IMR-90 (cell line): ENCODE data around the gene DNMT3A. TPM values are rescaled to one million over a fixed set of nuclear protein-coding genes. Genes with fewer than 3 reads are reported as not detected.
A peak's percentile ranks its signal among the peaks of the same experiment; 100 is the strongest.

Source experiments
- ATAC-seq: fragments of 200-7000 bp; cut with Tn5 transposase; 2 replicates; pipeline ENCODE4 v1.9.1; 2020; ENCODE audit warnings: low read depth, mild to moderate bottlenecking, moderate library complexity
- BruUV-seq: library from RNA; stranded (reverse); fragments of 400-500 nt; replicated peaks from 2 replicates; lab custom pipeline; 2021; lab: Mats Ljungman, UMichigan
- CTCF ChIA-PET: fragments of 300-600 bp; formaldehyde crosslinking; extraction: SDS; loops from one replicate; lab custom pipeline; 2021; ENCODE audit warnings: antibody characterized with exemption; lab: Yijun Ruan, JAX
- POLR2A ChIA-PET: fragments of 300-600 bp; sonication (Branson Sonifier 250); formaldehyde crosslinking; loops from one replicate; lab custom pipeline; 2022; ENCODE audit warnings: antibody characterized with exemption; ENCODE audit not compliant: unreplicated experiment; lab: Charles Lee
- DNase-seq: peaks from one replicate; pipeline ENCODE4 v3.0.0; 2013
- H2AFZ ChIP-seq: replicated peaks from 2 replicates; pipeline ENCODE3; 2013; ENCODE audit warnings: low read length, mild to moderate bottlenecking; ENCODE audit not compliant: poor library complexity
- H2AK5ac ChIP-seq: 2 replicates; pipeline ENCODE4 v1.6.1; 2013; ENCODE audit warnings: low read depth, low read length, inconsistent platforms
- H2AK9ac ChIP-seq: replicated peaks from 2 replicates; pipeline ENCODE3; 2013; ENCODE audit warnings: mild to moderate bottlenecking, low read depth, low read length, moderate library complexity; ENCODE audit not compliant: poor library complexity
- H2BK120ac ChIP-seq: 2 replicates; pipeline ENCODE4 v1.6.1; 2013; ENCODE audit warnings: low read depth, low read length, inconsistent platforms
- H2BK15ac ChIP-seq: 3 replicates; pipeline ENCODE4 v1.6.1; 2013; ENCODE audit warnings: low read depth, low read length, inconsistent platforms
- H2BK20ac ChIP-seq: 2 replicates; pipeline ENCODE4 v1.6.1; 2013; ENCODE audit warnings: low read depth, mild to moderate bottlenecking, inconsistent platforms, low read length, moderate library complexity
- H2BK5ac ChIP-seq: 2 replicates; pipeline ENCODE4 v1.6.1; 2013; ENCODE audit warnings: mild to moderate bottlenecking, low read depth, low read length, inconsistent platforms; ENCODE audit not compliant: poor library complexity, severe bottlenecking
- H3K14ac ChIP-seq: replicated peaks from 2 replicates; pipeline ENCODE4 v1.6.1; 2013; ENCODE audit warnings: low read depth, low read length, inconsistent platforms
- H3K18ac ChIP-seq: 2 replicates; pipeline ENCODE4 v1.6.1; 2013; ENCODE audit warnings: low read depth, low read length, control low read depth
- H3K23ac ChIP-seq: 2 replicates; pipeline ENCODE4 v1.6.1; 2013; ENCODE audit warnings: low read depth, low read length, inconsistent platforms
- H3K27ac ChIP-seq: 2 replicates; pipeline ENCODE4 v1.5.1; 2013; ENCODE audit warnings: mild to moderate bottlenecking, control low read depth, low read length; ENCODE audit not compliant: insufficient read depth
- H3K27me3 ChIP-seq: 2 replicates; pipeline ENCODE4 v1.6.1; 2013; ENCODE audit warnings: low read length; ENCODE audit not compliant: control insufficient read depth, insufficient read depth
- H3K36me3 ChIP-seq: 2 replicates; pipeline ENCODE4 v1.6.1; 2013; ENCODE audit warnings: low read length, mixed read lengths; ENCODE audit not compliant: control insufficient read depth, insufficient read depth
- H3K4ac ChIP-seq: 2 replicates; pipeline ENCODE4 v1.6.1; 2013; ENCODE audit warnings: low read depth, low read length, inconsistent platforms
- H3K4me1 ChIP-seq: 2 replicates; pipeline ENCODE4 v1.6.1; 2013; ENCODE audit warnings: low read length, mixed read lengths; ENCODE audit not compliant: control insufficient read depth, insufficient read depth
- H3K4me2 ChIP-seq: 2 replicates; pipeline ENCODE4 v1.6.1; 2013; ENCODE audit warnings: low read depth, mild to moderate bottlenecking, control low read depth, low read length, moderate library complexity
- H3K4me3 ChIP-seq: 2 replicates; pipeline ENCODE4 v1.5.1; 2013; ENCODE audit warnings: low read depth, mild to moderate bottlenecking, control low read depth, low read length, moderate library complexity; ENCODE audit not compliant: insufficient read depth
- H3K56ac ChIP-seq: 2 replicates; pipeline ENCODE4 v1.6.1; 2013; ENCODE audit warnings: low read length, inconsistent platforms; ENCODE audit not compliant: insufficient read depth; ENCODE audit errors: extremely low read depth
- H3K79me1 ChIP-seq, 2 experiments: 2 replicates each; pipeline ENCODE4 v1.6.1; 2013; ENCODE audit warnings: low read length in 2 of 2, inconsistent platforms in 1 of 2, low read depth in 1 of 2
- H3K9ac ChIP-seq: 2 replicates; pipeline ENCODE4 v1.6.1; 2013; ENCODE audit warnings: low read depth, low read length, control low read depth
- H3K9me1 ChIP-seq: 2 replicates; pipeline ENCODE4 v1.6.1; 2013; ENCODE audit warnings: low read length, inconsistent platforms; ENCODE audit not compliant: insufficient read depth
- H3K9me3 ChIP-seq: 2 replicates; pipeline ENCODE4 v1.6.1; 2013; ENCODE audit warnings: low read length; ENCODE audit not compliant: control insufficient read depth, insufficient read depth
- H4K20me1 ChIP-seq: 2 replicates; pipeline ENCODE4 v1.6.1; 2013; ENCODE audit warnings: low read length, inconsistent platforms; ENCODE audit not compliant: insufficient read depth
- H4K5ac ChIP-seq: 2 replicates; pipeline ENCODE4 v1.6.1; 2013; ENCODE audit warnings: mild to moderate bottlenecking, low read depth, low read length, control low read depth
- H4K8ac ChIP-seq, 2 experiments: 2 replicates each; pipeline ENCODE4 v1.6.1; 2013; ENCODE audit warnings: low read depth in 2 of 2, low read length in 2 of 2, control low read depth in 1 of 2, inconsistent platforms in 1 of 2
- H4K91ac ChIP-seq: 2 replicates; pipeline ENCODE4 v1.6.1; 2013; ENCODE audit warnings: low read depth, low read length, inconsistent platforms; ENCODE audit not compliant: insufficient read depth
- BHLHE40 ChIP-seq: fragments of 150-350 bp; IDR thresholded peaks from 2 replicates; pipeline ENCODE4 v1.6.1; 2016; ENCODE audit warnings: mild to moderate bottlenecking, low read depth, low read length
- CEBPB ChIP-seq: IDR thresholded peaks from 2 replicates; pipeline ENCODE4 v1.6.1; 2012; ENCODE audit warnings: low read depth, low read length, improper control_type of control experiment
- CHD1 ChIP-seq: IDR thresholded peaks from 2 replicates; pipeline ENCODE4 v1.6.1; 2012; ENCODE audit warnings: low read depth, low read length, improper control_type of control experiment
- FOS ChIP-seq: fragments of 150-350 bp; IDR thresholded peaks from 2 replicates; pipeline ENCODE4 v1.6.1; 2016; ENCODE audit warnings: low read depth, low read length
- MAFK ChIP-seq: IDR thresholded peaks from 2 replicates; pipeline ENCODE4 v1.6.1; 2012; ENCODE audit warnings: low read depth, low read length, improper control_type of control experiment
- MAZ ChIP-seq: IDR thresholded peaks from 2 replicates; pipeline ENCODE4 v1.6.1; 2012; ENCODE audit warnings: low read depth, mild to moderate bottlenecking, low read length, improper control_type of control experiment, moderate library complexity, borderline replicate concordance
- MXI1 ChIP-seq: IDR thresholded peaks from 2 replicates; pipeline ENCODE4 v1.6.1; 2012; ENCODE audit warnings: low read depth, mild to moderate bottlenecking, low read length, moderate library complexity, borderline replicate concordance
- NFE2L2 ChIP-seq: fragments of 150-350 bp; IDR thresholded peaks from 2 replicates; pipeline ENCODE4 v1.6.1; 2016; ENCODE audit warnings: low read depth, mild to moderate bottlenecking, low read length
- RAD21 ChIP-seq: IDR thresholded peaks from 2 replicates; pipeline ENCODE4 v1.6.1; 2012; ENCODE audit warnings: low read length, improper control_type of control experiment
- SMC3 ChIP-seq: fragments of 150-350 bp; IDR thresholded peaks from 2 replicates; pipeline ENCODE4 v1.6.1; 2016; ENCODE audit warnings: low read depth, mild to moderate bottlenecking, antibody characterized with exemption, low read length, moderate library complexity
- WGBS, 2 experiments: methylation state at CpG; one replicate each; pipeline versions ENCODE4 v1.1.5 to v1.1.7; 2013; ENCODE audit warnings: missing lambda C conversion rate in 2 of 2; ENCODE audit not compliant: insufficient read length in 1 of 2; ENCODE audit errors: extremely low coverage in 2 of 2; 5-methylcytosine and 5-hydroxymethylcytosine counted together
- dilution Hi-C: fragments of 300-500 bp; cut with HindIII; formaldehyde crosslinking; loops from one replicate; pipeline ENCODE4 v1.14.3; 2018; ENCODE audit warnings: low sequenced_read_pairs; ENCODE audit not compliant: unreplicated experiment
- in situ Hi-C: fragments of 300-500 bp; cut with MboI; formaldehyde crosslinking; loops from 3 replicates; pipeline ENCODE4 v1.14.3; 2019; ENCODE audit warnings: low sequenced_read_pairs, inconsistent platforms, mixed read lengths
- intact Hi-C: fragments of 100-400 bp; cut with micrococcal nuclease; formaldehyde crosslinking; loops from 2 replicates; pipeline ENCODE4 v1.10.0; 2022
- polyA plus RNA-seq, 3 experiments: library from polyadenylated mRNA; depleted of rRNA; stranded (reverse); fragments of >200 nt; gene quantifications; 2 replicates each; pipeline ENCODE4 v1.2.3, GENCODE V29; 2012; ENCODE audit warnings: low replicate concordance in 1 of 3
- total RNA-seq: library from RNA; depleted of rRNA; stranded (reverse); fragments of >200 nt; gene quantifications from 2 replicates; pipeline ENCODE4 v1.2.3, GENCODE V29; 2012
- TF ChIP-seq, protein P1 (sequence below): fragments of 150-350 bp; IDR thresholded peaks from 2 replicates; pipeline ENCODE4 v1.6.1; 2017; ENCODE audit warnings: mild to moderate bottlenecking, antibody characterized with exemption, low read length, low read depth
- TF ChIP-seq, protein P2 (sequence below): conservative IDR thresholded peaks from 2 replicates; pipeline ENCODE4 v1.5.1; 2012; ENCODE audit warnings: mild to moderate bottlenecking, low read depth, low read length, improper control_type of control experiment
- TF ChIP-seq, protein P3 (sequence below): fragments of 150-350 bp; IDR thresholded peaks from 2 replicates; pipeline ENCODE4 v1.6.1; 2016; ENCODE audit warnings: low read depth, mild to moderate bottlenecking, low read length, moderate library complexity, borderline replicate concordance

The DNMT3A gene
- total and polyA plus RNA-seq, 2 of the 4 experiments (the other 2 are of a cell fraction) = 4.4 to 9.7 TPM

DNA sequence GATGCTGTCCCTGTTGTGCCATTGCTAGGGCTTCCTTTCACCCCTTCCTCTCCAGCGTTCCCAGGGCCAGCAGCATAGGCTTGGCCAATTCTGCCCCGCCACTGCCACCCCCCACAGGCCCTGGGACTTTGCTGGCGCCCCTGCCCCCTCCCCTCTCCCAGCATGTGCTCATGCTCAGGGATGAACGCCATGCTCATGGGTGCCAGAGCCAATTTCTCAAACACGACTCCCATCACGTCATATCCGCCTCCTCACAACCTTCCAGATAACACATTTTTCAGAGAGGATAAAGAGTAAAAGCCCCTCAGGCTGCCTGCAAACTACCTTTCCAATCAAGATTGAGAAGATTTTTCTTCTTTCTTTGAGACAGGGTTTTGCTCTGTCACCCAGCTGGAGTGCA, 48.6 kb downstream of the DNMT3A start (continued):
- TF ChIP-seq BHLHE40 = no peak
- TF ChIP-seq RAD21 = no peak
- no peak for TF ChIP-seq CEBPB
- TF ChIP-seq FOS = no peak

DNA sequence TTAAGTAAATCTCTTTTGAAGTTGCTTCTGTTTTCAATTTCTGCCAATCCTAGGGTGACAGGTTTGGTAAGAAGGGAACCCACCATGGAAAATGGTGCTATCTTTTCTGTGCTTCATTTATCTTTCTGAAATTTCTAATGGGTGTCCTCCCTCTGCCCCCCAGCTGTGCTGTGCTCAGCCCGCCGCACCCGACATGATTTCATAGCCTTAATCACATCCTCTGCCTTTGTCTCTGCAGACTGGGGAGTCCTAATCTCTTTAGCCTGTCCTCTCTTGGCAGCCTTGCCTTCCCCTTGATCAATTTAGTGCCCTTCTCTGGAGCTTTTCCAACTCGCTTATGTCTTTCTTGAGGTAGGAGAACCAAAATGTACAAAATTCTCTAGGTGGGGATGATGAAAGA, 49.3 kb downstream of the DNMT3A start:
- H4K8ac ChIP-seq = no peak overlapping the region
- H3K9ac ChIP-seq = no peak overlapping the region
- no peak overlapping the region for H2AK5ac ChIP-seq
- no peak overlapping the region for H2AFZ ChIP-seq
- no peak overlapping the region for H3K23ac ChIP-seq
- no peak overlapping the region for H2BK5ac ChIP-seq
- WGBS, 2 experiments = 100% methylated on average over 3 of the region's 4 CpGs; no CpG with 5 or more reads in 1 of the 2 experiments
- dilution Hi-C loops (no loop called here), in situ Hi-C loops (no loop called here), intact Hi-C loops (no loop called here)
- H3K4me3 ChIP-seq = no peak overlapping the region
- H2BK15ac ChIP-seq = no peak overlapping the region
- H3K79me1 ChIP-seq = no peaks in the 10 kb centered on the region
- no peak overlapping the region for H3K4ac ChIP-seq
- H3K14ac ChIP-seq = no peak overlapping the region
- no peak overlapping the region for H2BK20ac ChIP-seq
- no peak overlapping the region for H3K4me2 ChIP-seq
- peak overlapping the region; percentile 76 for H2AK9ac ChIP-seq
- ATAC-seq (no peak), DNase-seq (no peak)
- H3K18ac ChIP-seq = no peak overlapping the region
- no peak overlapping the region for H4K91ac ChIP-seq
- CTCF ChIA-PET = no interaction called here
- no peaks in the 10 kb centered on the region for H4K20me1 ChIP-seq
- no peak overlapping the region for H4K5ac ChIP-seq
- H3K27ac ChIP-seq = no peak overlapping the region
- POLR2A ChIA-PET = no interaction called here
- H3K9me1 ChIP-seq = no peaks in the 10 kb centered on the region
- no peak overlapping the region for H2BK120ac ChIP-seq
- H3K9me3 ChIP-seq = no peaks in the 10 kb centered on the region
- TF ChIP-seq SMC3 (no peak), CEBPB (no peak), MXI1 (no peak), MAZ (no peak), NFE2L2 (no peak), MAFK (no peak), CHD1 (no peak)
- TF ChIP-seq, protein P1, sequence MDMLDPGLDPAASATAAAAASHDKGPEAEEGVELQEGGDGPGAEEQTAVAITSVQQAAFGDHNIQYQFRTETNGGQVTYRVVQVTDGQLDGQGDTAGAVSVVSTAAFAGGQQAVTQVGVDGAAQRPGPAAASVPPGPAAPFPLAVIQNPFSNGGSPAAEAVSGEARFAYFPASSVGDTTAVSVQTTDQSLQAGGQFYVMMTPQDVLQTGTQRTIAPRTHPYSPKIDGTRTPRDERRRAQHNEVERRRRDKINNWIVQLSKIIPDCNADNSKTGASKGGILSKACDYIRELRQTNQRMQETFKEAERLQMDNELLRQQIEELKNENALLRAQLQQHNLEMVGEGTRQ = no peak
- TF ChIP-seq, protein P2, sequence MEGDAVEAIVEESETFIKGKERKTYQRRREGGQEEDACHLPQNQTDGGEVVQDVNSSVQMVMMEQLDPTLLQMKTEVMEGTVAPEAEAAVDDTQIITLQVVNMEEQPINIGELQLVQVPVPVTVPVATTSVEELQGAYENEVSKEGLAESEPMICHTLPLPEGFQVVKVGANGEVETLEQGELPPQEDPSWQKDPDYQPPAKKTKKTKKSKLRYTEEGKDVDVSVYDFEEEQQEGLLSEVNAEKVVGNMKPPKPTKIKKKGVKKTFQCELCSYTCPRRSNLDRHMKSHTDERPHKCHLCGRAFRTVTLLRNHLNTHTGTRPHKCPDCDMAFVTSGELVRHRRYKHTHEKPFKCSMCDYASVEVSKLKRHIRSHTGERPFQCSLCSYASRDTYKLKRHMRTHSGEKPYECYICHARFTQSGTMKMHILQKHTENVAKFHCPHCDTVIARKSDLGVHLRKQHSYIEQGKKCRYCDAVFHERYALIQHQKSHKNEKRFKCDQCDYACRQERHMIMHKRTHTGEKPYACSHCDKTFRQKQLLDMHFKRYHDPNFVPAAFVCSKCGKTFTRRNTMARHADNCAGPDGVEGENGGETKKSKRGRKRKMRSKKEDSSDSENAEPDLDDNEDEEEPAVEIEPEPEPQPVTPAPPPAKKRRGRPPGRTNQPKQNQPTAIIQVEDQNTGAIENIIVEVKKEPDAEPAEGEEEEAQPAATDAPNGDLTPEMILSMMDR = no peak
- TF ChIP-seq, protein P3, sequence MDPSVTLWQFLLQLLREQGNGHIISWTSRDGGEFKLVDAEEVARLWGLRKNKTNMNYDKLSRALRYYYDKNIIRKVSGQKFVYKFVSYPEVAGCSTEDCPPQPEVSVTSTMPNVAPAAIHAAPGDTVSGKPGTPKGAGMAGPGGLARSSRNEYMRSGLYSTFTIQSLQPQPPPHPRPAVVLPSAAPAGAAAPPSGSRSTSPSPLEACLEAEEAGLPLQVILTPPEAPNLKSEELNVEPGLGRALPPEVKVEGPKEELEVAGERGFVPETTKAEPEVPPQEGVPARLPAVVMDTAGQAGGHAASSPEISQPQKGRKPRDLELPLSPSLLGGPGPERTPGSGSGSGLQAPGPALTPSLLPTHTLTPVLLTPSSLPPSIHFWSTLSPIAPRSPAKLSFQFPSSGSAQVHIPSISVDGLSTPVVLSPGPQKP = no peak
- peaks cover 3% of the 10 kb centered on the region; the same call in 1 of the 2 replicates for H3K36me3 ChIP-seq
- H3K27me3 ChIP-seq = no peaks in the 10 kb centered on the region
- H3K4me1 ChIP-seq = peaks cover 6% of the 10 kb centered on the region
- BruUV-seq = no TSS peak
- H3K56ac ChIP-seq = no peak overlapping the region
